ENCODE data around the gene RAX2.

RAX2 gene

GRCh38 chr19:3771000-3771905 is 775 bp downstream of the RAX2 start:
- DNase-seq (ENCODE audit: low read depth) = no peak

GRCh38 chr19:3770136-3770999 is 1.7 kb downstream of the RAX2 start:
- no peak for TF ChIP-seq CTCF (IDR thresholded peaks at IDR 0.05; ENCODE audit: insufficient read depth, low read depth, low read length, missing control alignments)

More at GRCh38 chr19:3771000-3771905, 775 bp downstream of the RAX2 start:
- no peak for TF ChIP-seq CTCF (IDR thresholded peaks at IDR 0.05; ENCODE audit: insufficient read depth, low read depth, low read length, missing control alignments)
- no peak overlapping the region for H3K4me3 ChIP-seq (ENCODE audit: low read depth, low read length)

GRCh38 chr19:3769494-3769893 is 2.5 kb downstream of the RAX2 start:
- no peak for TF ChIP-seq CTCF (IDR thresholded peaks at IDR 0.05; ENCODE audit: insufficient read depth, low read depth, low read length, missing control alignments)

More at GRCh38 chr19:3770136-3770999, 1.7 kb downstream of the RAX2 start:
- no peak overlapping the region for H3K4me3 ChIP-seq (ENCODE audit: low read depth, low read length)
- DNase-seq (ENCODE audit: low read depth) = no peak

GRCh38 chr19:3768748-3769099 is 3.3 kb downstream of the RAX2 start:
- no peak overlapping the region for H3K4me3 ChIP-seq (ENCODE audit: low read depth, low read length)
- TF ChIP-seq CTCF (IDR thresholded peaks at IDR 0.05; ENCODE audit: insufficient read depth, low read depth, low read length, missing control alignments) = no peak

More at GRCh38 chr19:3769494-3769893, 2.5 kb downstream of the RAX2 start:
- DNase-seq (ENCODE audit: low read depth) = no peak
- H3K4me3 ChIP-seq (ENCODE audit: low read depth, low read length) = no peak overlapping the region

GRCh38 chr19:3768015-3768747 is 3.8 kb downstream of the RAX2 start:
- DNase-seq (ENCODE audit: low read depth) = no peak
- TF ChIP-seq CTCF (IDR thresholded peaks at IDR 0.05; ENCODE audit: insufficient read depth, low read depth, low read length, missing control alignments) = no peak
- no peak overlapping the region for H3K4me3 ChIP-seq (ENCODE audit: low read depth, low read length)

More at GRCh38 chr19:3768748-3769099, 3.3 kb downstream of the RAX2 start:
- no peak for DNase-seq (ENCODE audit: low read depth)

GRCh38 chr19:3767050-3767449 is 5.0 kb downstream of the RAX2 start:
- H3K4me3 ChIP-seq (ENCODE audit: low read depth, low read length) = no peak overlapping the region
- no peak for DNase-seq (ENCODE audit: low read depth)
- no peak for TF ChIP-seq CTCF (IDR thresholded peaks at IDR 0.05; ENCODE audit: insufficient read depth, low read depth, low read length, missing control alignments)

Data from GM12865 (cell line).